ENCODE data around the gene FLRT2.

Gene FLRT2

DNA sequence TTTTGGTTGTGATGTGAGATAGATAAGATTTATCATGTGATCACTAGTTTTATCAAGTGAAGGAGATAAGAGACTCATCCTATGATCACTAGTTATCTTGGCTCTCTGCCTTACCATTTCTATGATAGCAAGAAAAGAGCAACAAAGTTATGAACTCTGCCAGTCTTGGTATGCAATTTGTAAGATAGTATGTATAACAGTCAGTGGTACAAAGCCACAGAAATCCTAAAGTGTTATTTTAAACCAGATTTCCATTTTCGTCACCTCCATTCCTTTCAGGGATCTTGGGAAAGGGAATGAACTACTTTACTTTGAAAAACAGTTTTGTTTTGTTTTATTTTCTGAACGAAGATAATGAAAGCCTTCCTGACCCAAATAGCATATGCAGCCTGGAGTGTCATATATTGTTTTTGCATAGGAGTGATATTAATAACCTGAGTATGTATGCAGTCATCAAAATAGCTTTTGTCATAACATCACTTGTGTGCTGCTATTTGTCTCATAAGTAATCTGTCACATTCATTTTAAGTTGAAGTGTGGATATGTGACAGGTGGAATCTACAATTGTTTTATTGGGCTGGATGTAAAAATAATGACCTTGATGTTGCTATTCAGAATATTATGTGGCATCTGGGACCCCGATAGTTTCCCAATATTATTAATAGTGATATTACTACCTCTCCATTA lies 35.0 kb downstream of the FLRT2 start:
- no peak for DNase-seq (ENCODE audit: low read depth, low spot score)

DNA sequence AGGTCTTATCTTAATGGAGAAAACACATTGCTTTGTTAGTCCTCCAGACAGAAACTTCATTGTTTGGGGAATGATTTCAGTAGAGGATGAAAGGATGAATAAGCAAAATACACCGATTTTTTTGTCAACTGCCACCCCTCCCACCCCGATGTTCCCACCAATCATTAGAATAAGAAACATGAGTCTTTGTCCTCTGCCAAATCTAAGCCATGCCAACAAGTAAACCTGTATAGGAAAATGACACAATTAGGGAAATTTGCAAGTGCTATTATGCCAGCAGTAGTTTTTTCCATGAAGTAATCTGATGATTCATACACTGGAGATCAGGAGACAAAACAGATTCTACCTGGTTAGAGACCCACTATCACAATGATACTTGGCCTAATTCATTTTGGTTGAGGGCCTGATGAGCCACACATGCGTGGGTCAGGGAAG lies 35.9 kb downstream of the FLRT2 start:
- no peak for DNase-seq (ENCODE audit: low read depth, low spot score)

DNA sequence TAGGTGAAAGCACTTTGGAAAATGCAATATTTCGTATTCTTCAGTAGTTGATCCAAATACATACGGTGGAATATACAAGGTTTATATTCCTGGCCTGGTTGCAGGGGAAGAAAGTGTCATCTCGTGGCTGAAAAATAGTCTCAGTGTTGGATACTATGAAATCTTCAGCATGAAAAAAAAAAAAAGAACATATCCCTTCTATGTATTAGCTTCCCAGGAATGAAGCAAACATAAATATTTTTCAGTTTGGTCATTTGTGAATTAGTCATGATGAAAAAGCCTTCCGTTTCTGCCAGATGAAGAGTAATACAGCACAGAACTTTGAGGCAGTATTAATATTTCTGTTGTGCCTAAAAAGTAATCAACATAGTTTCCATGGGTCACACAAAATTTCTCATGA lies 36.7 kb downstream of the FLRT2 start:
- no peak for DNase-seq (ENCODE audit: low read depth, low spot score)

GRCh38 chr14:85572011-85572410 lies 42.1 kb downstream of the FLRT2 start:
- no peak for DNase-seq (ENCODE audit: low read depth, low spot score)

DNA sequence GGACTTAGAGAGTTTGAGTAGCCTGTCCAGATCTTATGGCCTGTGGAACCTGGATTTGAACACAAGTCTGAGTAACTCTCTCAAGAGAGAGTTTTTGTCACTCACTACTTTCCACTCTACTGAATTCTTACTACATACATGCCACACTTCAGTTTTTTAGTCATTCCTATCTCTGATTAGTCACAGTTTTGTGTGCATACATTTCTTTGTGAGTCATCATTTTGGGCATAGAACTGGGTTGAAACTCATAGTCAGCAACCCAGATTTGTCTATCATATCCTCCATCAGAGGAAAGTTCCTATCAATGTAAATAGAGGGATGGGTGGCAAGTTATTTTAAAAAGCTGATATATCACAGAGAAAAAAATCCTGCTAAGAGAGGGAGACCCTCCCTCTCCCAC lies 42.9 kb downstream of the FLRT2 start:
- no peak for DNase-seq (ENCODE audit: low read depth, low spot score)

DNA sequence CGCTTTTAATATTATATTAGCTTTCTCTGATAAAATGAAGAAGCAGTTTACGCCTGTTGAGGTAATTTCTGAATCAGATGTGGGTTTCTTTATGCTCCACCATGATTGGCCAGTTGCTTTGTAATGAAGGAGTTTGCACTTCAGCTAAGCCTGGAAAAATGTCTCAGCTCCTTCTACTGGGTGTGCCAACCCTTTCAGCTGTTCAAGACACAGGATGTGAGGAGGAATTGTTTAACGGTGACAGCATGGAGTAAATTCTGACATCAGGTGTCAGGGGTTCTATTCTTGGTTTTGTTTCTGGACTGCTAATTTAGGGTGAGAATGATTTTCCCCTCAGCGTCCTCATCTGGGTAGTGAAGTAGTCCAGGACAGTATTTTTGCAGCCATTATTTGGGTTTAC lies 43.5 kb downstream of the FLRT2 start:
- DNase-seq (ENCODE audit: low read depth, low spot score) = no peak

GRCh38 chr14:85574853-85575616 lies 45.1 kb downstream of the FLRT2 start:
- no peak for DNase-seq (ENCODE audit: low read depth, low spot score)

GRCh38 chr14:85575617-85575898 lies 45.6 kb downstream of the FLRT2 start:
- DNase-seq (ENCODE audit: low read depth, low spot score) = no peak

- DNase-seq (ENCODE audit: low read depth, low spot score) = no peak
Measured at GRCh38 chr14:85576218-85576617, 46.3 kb downstream of the FLRT2 start.

DNA sequence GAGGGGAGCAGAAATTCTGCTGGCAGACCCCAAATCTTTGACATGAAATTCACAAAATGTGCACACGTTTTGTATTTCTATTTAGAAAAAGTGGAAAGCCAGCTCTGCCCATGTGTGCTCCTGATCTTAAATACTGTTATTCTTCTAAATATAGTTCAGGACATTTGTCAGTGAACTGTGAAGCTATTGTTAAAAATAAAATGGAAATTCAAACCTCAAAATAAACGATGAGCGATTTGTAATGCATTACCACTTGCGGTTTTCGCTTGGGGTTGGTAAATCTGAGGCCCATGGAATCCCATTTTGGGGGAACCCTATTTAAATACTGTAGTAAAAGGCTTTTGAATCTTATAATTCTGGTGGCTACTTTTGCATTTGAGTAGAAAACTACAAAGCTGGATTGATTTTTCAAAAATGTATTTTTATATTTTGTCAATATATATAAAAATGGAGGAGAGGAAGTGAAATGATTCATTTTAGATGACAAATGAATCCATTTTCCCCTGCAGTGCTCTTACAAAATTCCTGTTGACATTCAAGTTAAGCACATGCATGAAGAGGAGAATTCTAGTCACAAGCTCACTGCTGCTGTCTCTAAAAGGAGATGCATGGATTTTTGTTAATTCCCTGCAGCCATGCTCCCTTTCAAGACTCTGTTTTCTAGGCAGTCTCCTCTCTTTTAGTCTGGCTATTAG lies 47.1 kb downstream of the FLRT2 start:
- no peak for DNase-seq (ENCODE audit: low read depth, low spot score)

GRCh38 chr14:85577543-85578114 lies 47.7 kb downstream of the FLRT2 start:
- DNase-seq (ENCODE audit: low read depth, low spot score) = no peak

GRCh38 chr14:85578357-85578756 lies 48.4 kb downstream of the FLRT2 start:
- DNase-seq (ENCODE audit: low read depth, low spot score) = no peak

DNA sequence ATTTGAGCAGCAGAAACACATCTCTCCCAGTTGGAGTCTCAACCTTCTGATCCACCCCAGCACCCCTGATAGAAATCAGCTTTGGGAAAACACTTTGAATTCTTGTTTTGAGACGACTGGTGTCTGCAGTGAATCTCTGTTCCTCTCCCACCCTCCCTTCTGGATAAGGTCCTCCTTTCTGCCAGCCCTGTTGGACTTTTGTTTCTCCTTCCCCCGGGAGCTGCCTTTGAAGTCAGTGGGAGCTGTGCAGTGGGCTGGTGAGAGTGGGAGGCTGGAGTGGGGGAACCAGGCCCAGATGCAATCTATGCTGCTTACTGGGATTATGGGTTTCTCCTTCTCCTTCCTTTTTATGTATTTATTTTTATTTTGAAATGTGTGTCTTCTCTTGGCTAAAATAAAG lies 49.0 kb downstream of the FLRT2 start:
- DNase-seq (ENCODE audit: low read depth, low spot score) = peak; percentile 33

GRCh38 chr14:85579942-85580341 lies 50.0 kb downstream of the FLRT2 start:
- no peak for DNase-seq (ENCODE audit: low read depth, low spot score)

- DNase-seq (ENCODE audit: low read depth, low spot score) = no peak
Measured at GRCh38 chr14:85580536-85581140, 50.7 kb downstream of the FLRT2 start.

DNA sequence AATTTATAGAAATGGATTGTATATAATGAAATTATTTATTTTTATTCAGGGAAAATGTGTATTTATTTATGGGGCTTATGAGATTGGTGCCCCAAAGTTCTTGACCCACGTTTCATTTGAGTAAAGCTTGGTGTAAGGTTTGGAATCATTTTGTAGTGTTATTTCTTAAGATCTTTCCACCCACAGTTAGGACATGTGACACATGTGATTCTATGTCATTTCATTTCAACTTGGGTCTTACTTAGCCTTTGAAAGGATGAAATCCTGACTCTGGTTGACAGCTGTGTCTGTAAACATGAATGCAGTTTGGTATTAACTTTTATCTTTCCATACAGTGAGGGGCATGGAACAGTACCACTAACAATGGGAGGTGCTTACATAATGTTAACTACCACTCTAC lies 51.7 kb downstream of the FLRT2 start:
- DNase-seq (ENCODE audit: low read depth, low spot score) = no peak

DNA sequence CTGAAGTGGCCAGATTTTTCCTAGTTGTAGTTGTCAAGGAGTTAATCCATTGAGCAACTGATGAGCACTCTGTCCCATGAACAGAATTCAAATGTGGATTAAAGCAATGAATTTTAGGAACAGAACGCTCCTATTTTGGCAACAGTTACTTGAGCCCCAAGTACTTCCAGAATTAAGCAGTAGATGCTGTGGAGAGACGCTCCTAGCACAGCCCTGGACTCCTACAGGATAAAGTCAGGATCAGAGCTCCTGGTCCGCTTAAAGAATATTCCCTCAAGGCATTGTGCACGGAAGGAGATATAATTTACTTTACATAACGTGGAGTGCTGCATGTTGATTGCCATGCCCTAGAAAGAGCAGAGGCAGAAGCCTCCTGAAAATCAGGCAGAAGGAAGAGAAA lies 53.4 kb downstream of the FLRT2 start:
- no peak for DNase-seq (ENCODE audit: low read depth, low spot score)

GRCh38 chr14:85584481-85584880 lies 54.5 kb downstream of the FLRT2 start:
- DNase-seq (ENCODE audit: low read depth, low spot score) = no peak

DNA sequence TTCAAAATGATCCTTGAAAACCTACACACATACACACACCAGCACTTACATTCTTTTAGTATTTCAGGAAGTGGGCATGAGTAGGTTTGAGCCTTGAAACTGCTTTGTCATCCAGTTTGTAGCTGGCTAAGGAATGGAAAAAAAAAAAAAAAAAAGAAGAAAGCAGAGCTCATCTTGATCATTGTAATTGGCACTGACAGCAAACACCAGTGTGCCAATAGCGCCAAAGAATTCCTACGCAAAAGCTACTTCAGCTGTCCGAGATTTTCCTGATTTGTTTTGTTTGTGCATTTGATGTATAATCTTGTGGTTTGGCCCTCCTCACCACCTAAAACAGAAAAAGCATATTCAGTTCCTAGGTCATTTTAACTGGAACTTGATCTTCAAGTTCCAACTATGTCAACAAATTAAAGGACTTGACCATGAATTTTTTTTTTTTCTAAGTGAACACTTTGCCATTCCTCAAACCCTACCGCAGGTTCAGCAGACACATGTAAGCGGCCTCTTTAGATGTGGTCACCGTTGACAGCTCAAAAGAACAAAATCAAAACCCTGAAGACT lies 57.3 kb downstream of the FLRT2 start:
- no peak for DNase-seq (ENCODE audit: low read depth, low spot score)

DNA sequence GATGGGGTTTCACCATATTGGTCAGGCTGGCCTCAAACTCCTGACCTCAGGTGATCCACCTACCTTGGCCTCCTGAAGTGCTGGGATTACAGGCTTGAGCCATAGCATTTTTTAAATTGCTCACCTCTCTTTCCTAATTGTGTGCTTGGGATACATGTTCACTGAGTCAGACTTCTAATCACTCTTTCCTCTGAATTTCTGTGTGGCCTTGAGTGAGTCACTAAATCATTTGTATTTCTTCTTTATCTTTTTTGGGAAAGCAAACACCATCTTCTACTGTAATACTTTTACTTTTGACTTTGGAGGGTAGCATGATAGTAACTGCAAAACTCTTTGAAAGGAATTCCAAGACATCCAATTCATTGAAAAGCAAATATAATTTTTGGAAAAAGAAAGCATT lies 60.8 kb downstream of the FLRT2 start:
- DNase-seq (ENCODE audit: low read depth, low spot score) = no peak

DNA sequence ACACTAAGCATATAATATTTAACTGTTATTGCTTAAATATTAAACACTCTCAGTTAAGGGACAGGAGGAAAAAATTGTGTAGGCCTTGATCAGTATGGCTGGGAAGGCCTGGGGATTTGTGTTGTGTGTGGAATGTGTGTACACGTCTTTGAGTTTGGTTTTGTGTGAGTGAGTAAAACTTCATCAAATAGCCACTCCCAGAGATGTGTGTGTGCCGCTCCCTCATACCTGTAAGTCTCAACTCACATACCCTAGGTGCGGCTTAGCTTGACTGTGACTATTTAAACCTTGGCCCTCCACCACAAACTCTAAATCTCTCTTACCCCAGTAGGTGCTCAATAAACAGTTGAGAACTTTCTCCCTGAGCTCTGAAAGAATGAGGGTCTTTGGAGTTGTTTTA lies 64.3 kb downstream of the FLRT2 start:
- DNase-seq (ENCODE audit: low read depth, low spot score) = no peak

DNA sequence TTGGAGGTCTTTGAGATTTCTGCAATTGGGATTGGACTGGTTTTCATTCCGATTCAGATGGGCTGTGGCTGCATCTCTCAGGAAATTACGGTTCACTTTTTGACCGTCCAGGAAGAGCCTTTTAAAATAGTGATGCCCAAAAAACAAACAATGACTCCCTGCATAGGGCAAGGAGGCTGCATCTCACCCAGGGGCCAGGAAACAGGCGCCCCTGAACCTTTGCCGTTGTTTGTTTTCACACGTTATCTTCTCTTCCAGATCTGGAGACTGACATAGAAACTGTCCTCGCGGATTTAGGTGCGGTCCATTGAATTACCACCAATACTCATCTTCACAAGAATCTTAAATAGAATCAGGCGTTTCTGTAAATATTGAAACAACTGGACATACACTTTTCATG lies 66.0 kb downstream of the FLRT2 start:
- DNase-seq (ENCODE audit: low read depth, low spot score) = no peak

Data from smooth muscle cell of the brain vasculature (primary cell).